Measurements from ENCODE around the gene S100A2.

GRCh38 chr1:153536671-153537375 lies 28.8 kb downstream of the S100A2 start:
- TF ChIP-seq EZH2 (optimal IDR thresholded peaks at IDR 0.05; ENCODE audit: low read depth, low read length), result no peak
- TF ChIP-seq, protein P1, sequence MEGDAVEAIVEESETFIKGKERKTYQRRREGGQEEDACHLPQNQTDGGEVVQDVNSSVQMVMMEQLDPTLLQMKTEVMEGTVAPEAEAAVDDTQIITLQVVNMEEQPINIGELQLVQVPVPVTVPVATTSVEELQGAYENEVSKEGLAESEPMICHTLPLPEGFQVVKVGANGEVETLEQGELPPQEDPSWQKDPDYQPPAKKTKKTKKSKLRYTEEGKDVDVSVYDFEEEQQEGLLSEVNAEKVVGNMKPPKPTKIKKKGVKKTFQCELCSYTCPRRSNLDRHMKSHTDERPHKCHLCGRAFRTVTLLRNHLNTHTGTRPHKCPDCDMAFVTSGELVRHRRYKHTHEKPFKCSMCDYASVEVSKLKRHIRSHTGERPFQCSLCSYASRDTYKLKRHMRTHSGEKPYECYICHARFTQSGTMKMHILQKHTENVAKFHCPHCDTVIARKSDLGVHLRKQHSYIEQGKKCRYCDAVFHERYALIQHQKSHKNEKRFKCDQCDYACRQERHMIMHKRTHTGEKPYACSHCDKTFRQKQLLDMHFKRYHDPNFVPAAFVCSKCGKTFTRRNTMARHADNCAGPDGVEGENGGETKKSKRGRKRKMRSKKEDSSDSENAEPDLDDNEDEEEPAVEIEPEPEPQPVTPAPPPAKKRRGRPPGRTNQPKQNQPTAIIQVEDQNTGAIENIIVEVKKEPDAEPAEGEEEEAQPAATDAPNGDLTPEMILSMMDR (IDR thresholded peaks at IDR 0.05; ENCODE audit: low read length), result no peak

Measured in MM.1S (cell line).